ENCODE data around the gene KIF2B. TPM values are rescaled to one million over a fixed set of nuclear protein-coding genes. Genes with fewer than 3 reads are reported as not detected.

KIF2B gene
- not detected in 2 replicates for total RNA-seq
- long read RNA-seq: 0 reads

DNA sequence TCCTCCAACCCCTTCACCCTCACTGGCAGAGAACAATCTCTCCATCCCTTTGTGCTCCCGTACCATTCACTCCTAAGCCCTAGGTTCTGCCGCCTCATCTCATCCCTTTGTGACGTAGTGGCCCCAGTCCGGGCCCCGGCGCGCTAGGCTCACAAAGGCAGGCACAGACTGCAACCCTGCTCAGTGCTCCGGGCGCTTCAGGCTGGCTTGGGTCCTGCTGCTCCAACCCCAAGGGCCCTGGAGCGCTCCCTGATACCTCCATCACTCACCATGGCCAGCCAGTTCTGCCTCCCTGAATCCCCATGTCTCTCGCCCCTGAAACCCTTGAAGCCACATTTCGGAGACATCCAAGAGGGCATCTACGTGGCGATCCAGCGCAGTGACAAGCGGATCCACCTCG is at the start of gene KIF2B:
TSS of gene KIF2B (plus strand) at position 164 of the 400 bp plus-strand sequence. CDS start at position 271, 107 bp downstream.
- H3K27me3 Mint-ChIP-seq: no peaks in the 10 kb centered on the region
- no peaks in the 10 kb centered on the region for H3K36me3 Mint-ChIP-seq (ENCODE audit: insufficient read depth)
- no peak within 1 kb of the TSS for H3K27ac Mint-ChIP-seq
- no peak within 1 kb of the TSS for H3K4me3 Mint-ChIP-seq (ENCODE audit: low read depth)
- H3K4me1 Mint-ChIP-seq (ENCODE audit: low read depth): no peaks in the 10 kb centered on the region
- no peak for DNase-seq (ENCODE audit: low spot score, unreplicated experiment)
- peaks cover 2% of the 10 kb centered on the region for H3K9me3 Mint-ChIP-seq (ENCODE audit: low read depth)
- no peak for TF ChIP-seq CTCF (IDR thresholded peaks at IDR 0.05; ENCODE audit: unreplicated experiment)

GRCh38 chr17:53780320-53780719 is 42.4 kb upstream of the KIF2B start:
- no peaks in the 10 kb centered on the region for H3K36me3 Mint-ChIP-seq (ENCODE audit: insufficient read depth)
- H3K9me3 Mint-ChIP-seq (ENCODE audit: low read depth): no peaks in the 10 kb centered on the region
- no peaks in the 10 kb centered on the region for H3K4me1 Mint-ChIP-seq (ENCODE audit: low read depth)
- no peak for TF ChIP-seq CTCF (IDR thresholded peaks at IDR 0.05; ENCODE audit: unreplicated experiment)
- no peak for DNase-seq (ENCODE audit: low spot score, unreplicated experiment)
- no peaks in the 10 kb centered on the region for H3K27me3 Mint-ChIP-seq
- no peak overlapping the region for H3K27ac Mint-ChIP-seq
- H3K4me3 Mint-ChIP-seq (ENCODE audit: low read depth): no peak overlapping the region

- no peaks in the 10 kb centered on the region for H3K36me3 Mint-ChIP-seq (ENCODE audit: insufficient read depth)
- DNase-seq (ENCODE audit: low spot score, unreplicated experiment): no peak
- no peaks in the 10 kb centered on the region for H3K27me3 Mint-ChIP-seq
- H3K27ac Mint-ChIP-seq: no peak overlapping the region
- TF ChIP-seq CTCF (IDR thresholded peaks at IDR 0.05; ENCODE audit: unreplicated experiment): no peak
- peaks cover 2% of the 10 kb centered on the region for H3K4me1 Mint-ChIP-seq (ENCODE audit: low read depth)
- H3K9me3 Mint-ChIP-seq (ENCODE audit: low read depth): no peaks in the 10 kb centered on the region
- H3K4me3 Mint-ChIP-seq (ENCODE audit: low read depth): no peak overlapping the region
Observed at GRCh38 chr17:53791551-53791950, 31.2 kb upstream of the KIF2B start.

DNA sequence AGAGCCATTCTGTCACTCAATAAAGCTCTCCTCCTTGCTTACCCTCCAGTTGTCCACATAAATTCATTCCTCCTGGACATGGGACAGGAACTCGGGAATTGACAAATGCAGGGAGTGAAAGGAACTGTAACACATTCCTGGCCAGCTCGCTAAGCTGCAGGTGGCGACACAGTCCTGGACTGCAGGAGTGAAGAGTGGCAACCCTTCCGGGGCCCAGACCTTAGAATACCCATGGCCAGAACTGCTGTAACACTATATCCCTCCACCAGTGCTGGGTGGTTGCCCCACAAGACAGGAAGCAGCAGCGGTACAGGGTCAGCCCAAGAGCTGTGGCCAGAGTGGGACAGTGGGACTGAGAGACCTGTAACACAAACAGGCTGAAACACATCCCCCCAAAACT is 30.3 kb upstream of the KIF2B start:
- Mint-ChIP-seq H3K9me3 (ENCODE audit: low read depth) (no peaks in the 10 kb centered on the region), H3K36me3 (ENCODE audit: insufficient read depth) (no peaks in the 10 kb centered on the region), H3K27me3 (no peaks in the 10 kb centered on the region), H3K4me3 (ENCODE audit: low read depth) (no peak overlapping the region), H3K4me1 (ENCODE audit: low read depth) (peaks cover 2% of the 10 kb centered on the region), H3K27ac (no peak overlapping the region)
- no peak for DNase-seq (ENCODE audit: low spot score, unreplicated experiment)
- no peak for TF ChIP-seq CTCF (IDR thresholded peaks at IDR 0.05; ENCODE audit: unreplicated experiment)

- TF ChIP-seq CTCF (IDR thresholded peaks at IDR 0.05; ENCODE audit: unreplicated experiment): no peak
- H3K27me3 Mint-ChIP-seq: no peaks in the 10 kb centered on the region
- H3K36me3 Mint-ChIP-seq (ENCODE audit: insufficient read depth): no peaks in the 10 kb centered on the region
- no peak for DNase-seq (ENCODE audit: low spot score, unreplicated experiment)
- no peak overlapping the region for H3K4me3 Mint-ChIP-seq (ENCODE audit: low read depth)
- H3K27ac Mint-ChIP-seq: no peak overlapping the region
- no peaks in the 10 kb centered on the region for H3K9me3 Mint-ChIP-seq (ENCODE audit: low read depth)
- peaks cover 2% of the 10 kb centered on the region for H3K4me1 Mint-ChIP-seq (ENCODE audit: low read depth)
Observed at GRCh38 chr17:53792997-53793396, 29.7 kb upstream of the KIF2B start.

Data from progenitor cell of endocrine pancreas (in vitro differentiated cells).